GM12892 (cell line): Measurements from ENCODE around the gene ANKRD40.

Experiments used
- POLR2A ChIP-seq: IDR thresholded peaks from 2 replicates; pipeline ENCODE4 v1.6.1; 2011; ENCODE audit warnings: low read depth, low read length, control low read depth
- POLR2AphosphoS5 ChIP-seq: IDR thresholded peaks from 2 replicates; pipeline ENCODE4 v1.6.1; 2011; ENCODE audit warnings: low read depth, low read length, control low read depth
- TAF1 ChIP-seq: IDR thresholded peaks from 2 replicates; pipeline ENCODE4 v1.6.1; 2011; ENCODE audit warnings: low read depth, mild to moderate bottlenecking, control low read depth, low read length, borderline replicate concordance

DNA sequence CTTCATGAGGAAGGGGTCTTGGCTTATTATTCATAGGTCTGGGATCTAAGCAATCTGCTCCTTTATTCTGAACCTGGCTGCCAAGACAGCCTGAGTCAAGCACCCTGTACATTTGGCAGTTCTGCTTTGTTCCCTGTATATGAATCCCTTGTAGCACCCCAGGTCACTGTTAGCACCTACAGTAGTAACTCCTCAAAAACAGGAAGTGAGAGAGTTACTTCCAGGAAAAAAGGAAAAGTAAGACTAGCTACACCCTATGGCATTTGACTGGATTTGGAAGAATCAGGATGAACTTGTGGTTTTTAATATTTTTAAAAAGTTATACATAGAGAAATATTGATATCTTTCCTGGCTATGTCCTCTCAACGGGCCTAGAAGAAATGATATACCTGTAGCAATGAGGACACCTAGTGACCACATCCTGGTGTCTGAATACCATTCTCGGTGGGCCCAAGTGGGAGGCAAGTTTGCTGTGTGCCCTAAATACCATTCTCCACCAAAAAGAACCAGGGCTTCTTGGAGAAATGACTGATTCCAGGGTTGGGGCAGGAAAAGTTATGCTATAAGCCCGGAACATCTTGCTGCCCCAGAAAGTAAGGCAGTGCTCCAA lies 9.9 kb downstream of the ANKRD40 start:
- TF ChIP-seq POLR2A (no peak), TAF1 (no peak), POLR2AphosphoS5 (no peak)
